ENCODE data around the gene ACOT8. TPM values are rescaled to one million over a fixed set of nuclear protein-coding genes. Genes with fewer than 3 reads are reported as not detected.

The ACOT8 gene
- total RNA-seq, 1 donor from 2014 or later = 33.8 TPM

DNA sequence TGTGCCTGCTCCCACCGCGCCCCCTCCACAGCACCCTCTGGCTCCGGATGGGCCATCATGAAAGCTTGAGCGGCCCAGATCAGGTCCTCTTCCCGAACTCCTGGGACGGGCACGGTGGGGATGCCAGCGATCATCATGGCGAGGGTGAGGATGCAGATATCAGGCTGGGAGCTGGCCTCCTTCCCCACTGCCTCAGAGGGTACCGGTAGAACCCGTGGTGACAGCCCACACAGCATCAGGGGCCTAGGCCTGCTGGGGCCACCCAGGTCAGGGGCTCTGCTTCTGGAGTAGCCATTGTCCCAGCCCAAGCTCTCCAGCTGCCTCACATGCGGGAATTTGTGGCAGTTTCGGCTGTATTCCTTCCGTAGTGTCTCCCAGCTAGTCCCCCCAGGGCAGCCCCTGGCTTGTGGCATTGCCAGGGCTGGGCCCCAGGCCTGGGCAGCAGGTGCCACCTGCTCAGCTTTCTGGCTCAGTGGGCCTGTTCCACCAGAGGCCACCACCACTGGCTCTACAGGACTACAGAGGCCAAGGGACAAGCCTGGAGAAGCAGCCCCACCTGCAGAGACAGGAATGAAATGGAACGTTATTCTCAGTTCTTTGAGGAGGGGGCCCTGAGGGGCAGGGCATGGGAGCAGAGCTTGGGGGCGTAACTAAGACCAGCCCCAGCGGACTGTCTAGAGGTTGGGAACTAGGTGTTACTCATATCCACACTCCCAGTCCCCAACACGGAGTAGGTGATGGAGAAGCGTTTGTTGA lies 29.6 kb upstream of the ACOT8 start:
- peaks cover 4% of the 10 kb centered on the region for H3K4me1 Mint-ChIP-seq (ENCODE audit: low read depth, unreplicated experiment)
- no peaks in the 10 kb centered on the region for H3K36me3 Mint-ChIP-seq (ENCODE audit: unreplicated experiment)
- peaks cover 3% of the 10 kb centered on the region for H3K27me3 Mint-ChIP-seq (ENCODE audit: unreplicated experiment)
- H3K9me3 Mint-ChIP-seq (ENCODE audit: unreplicated experiment) = peaks cover 5% of the 10 kb centered on the region
- DNase-seq = no peak
- no peak overlapping the region for H3K4me3 Mint-ChIP-seq (ENCODE audit: unreplicated experiment)
- TF ChIP-seq CTCF (IDR thresholded peaks at IDR 0.05; ENCODE audit: partially characterized antibody, unreplicated experiment) = no peak
- H3K27ac Mint-ChIP-seq (ENCODE audit: unreplicated experiment) = no peak overlapping the region

DNA sequence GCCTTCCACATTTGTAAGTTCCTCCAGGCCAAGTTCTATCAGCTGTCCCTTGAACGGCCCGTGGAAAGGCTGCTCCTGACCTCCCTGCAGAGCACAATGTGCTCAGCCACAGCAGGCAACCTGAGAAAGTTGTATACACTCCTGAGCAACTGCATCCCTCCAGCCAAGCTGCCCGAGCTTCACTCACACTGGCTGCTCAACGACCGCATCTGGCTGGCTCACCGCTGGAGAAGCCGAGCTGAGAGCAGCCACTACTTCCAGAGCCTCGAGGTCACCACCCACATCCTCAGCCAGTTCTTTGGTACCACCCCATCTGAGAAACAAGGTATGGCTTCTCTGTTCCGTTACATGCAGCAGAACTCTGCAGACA lies 25.9 kb upstream of the ACOT8 start:
- DNase-seq = no peak
- H3K9me3 Mint-ChIP-seq (ENCODE audit: unreplicated experiment) = no peaks in the 10 kb centered on the region
- no peak for TF ChIP-seq CTCF (IDR thresholded peaks at IDR 0.05; ENCODE audit: partially characterized antibody, unreplicated experiment)
- H3K4me3 Mint-ChIP-seq (ENCODE audit: unreplicated experiment) = no peak overlapping the region
- no peak overlapping the region for H3K27ac Mint-ChIP-seq (ENCODE audit: unreplicated experiment)
- peaks cover 9% of the 10 kb centered on the region for H3K4me1 Mint-ChIP-seq (ENCODE audit: low read depth, unreplicated experiment)
- H3K36me3 Mint-ChIP-seq (ENCODE audit: unreplicated experiment) = no peaks in the 10 kb centered on the region
- H3K27me3 Mint-ChIP-seq (ENCODE audit: unreplicated experiment) = peaks cover 3% of the 10 kb centered on the region

GRCh38 chr20:45882469-45883099 lies 25.4 kb upstream of the ACOT8 start:
- Mint-ChIP-seq H3K9me3 (ENCODE audit: unreplicated experiment) (no peaks in the 10 kb centered on the region), H3K4me1 (ENCODE audit: low read depth, unreplicated experiment) (peaks cover 9% of the 10 kb centered on the region), H3K4me3 (ENCODE audit: unreplicated experiment) (peak overlapping the region; percentile 78), H3K27ac (ENCODE audit: unreplicated experiment) (no peak overlapping the region), H3K36me3 (ENCODE audit: unreplicated experiment) (no peaks in the 10 kb centered on the region), H3K27me3 (ENCODE audit: unreplicated experiment) (peaks cover 3% of the 10 kb centered on the region)
- no peak for DNase-seq
- no peak for TF ChIP-seq CTCF (IDR thresholded peaks at IDR 0.05; ENCODE audit: partially characterized antibody, unreplicated experiment)

DNA sequence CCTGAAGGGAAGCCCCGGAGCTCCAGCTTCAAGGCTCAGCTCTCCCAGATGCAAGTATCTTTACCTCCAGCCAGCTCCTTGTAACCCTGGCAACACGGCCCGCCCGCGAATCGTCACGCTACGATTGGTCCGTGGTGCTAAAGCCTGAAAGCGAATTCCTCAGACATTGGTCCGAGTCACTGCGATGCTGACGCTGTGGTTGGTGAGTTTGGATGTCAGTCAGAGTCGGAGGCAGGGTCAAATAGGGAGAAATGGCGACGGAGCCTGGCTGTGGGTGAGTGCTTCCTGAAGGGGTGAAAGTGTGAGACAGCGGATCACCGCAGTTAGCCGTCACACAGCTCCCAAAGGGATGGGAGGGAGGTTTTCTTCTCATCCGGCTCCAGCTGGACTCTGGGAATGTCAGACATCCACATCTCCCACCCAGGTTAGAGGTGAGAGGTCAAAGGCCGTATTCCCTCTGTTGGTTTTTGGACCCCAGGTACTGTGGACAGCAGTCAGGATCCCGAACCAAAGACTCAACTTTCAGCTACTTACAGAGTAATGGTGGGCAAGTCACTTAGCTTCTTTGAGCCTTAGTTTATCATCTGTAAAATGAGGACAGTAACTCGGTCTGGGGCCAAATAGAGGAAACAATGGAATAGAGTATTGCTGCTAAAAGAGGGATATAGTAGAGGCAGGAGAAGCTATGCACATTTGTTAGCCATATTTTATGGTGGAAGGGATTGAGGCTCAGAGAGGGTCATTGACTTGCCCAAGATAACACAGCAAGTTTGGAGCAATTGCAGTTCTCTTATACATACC lies 24.0 kb upstream of the ACOT8 start, which contains the start of gene ZSWIM1:
Gene ZSWIM1, plus strand, starts transcription at position 240 of the 801 bp plus-strand sequence. CDS start 1,366 bp downstream, outside the sequence.
- Mint-ChIP-seq H3K27me3 (ENCODE audit: unreplicated experiment) (peaks cover 3% of the 10 kb centered on the region), H3K36me3 (ENCODE audit: unreplicated experiment) (no peaks in the 10 kb centered on the region), H3K27ac (ENCODE audit: unreplicated experiment) (peak within 1 kb of the TSS; percentile 87), H3K9me3 (ENCODE audit: unreplicated experiment) (no peaks in the 10 kb centered on the region), H3K4me3 (ENCODE audit: unreplicated experiment) (peak within 1 kb of the TSS; percentile 88), H3K4me1 (ENCODE audit: low read depth, unreplicated experiment) (peaks cover 9% of the 10 kb centered on the region)
- no peak for TF ChIP-seq CTCF (IDR thresholded peaks at IDR 0.05; ENCODE audit: partially characterized antibody, unreplicated experiment)
- peak; percentile 99 for DNase-seq
